HepG2 (cell line): Measurements from ENCODE around the gene SPAG4. TPM values are rescaled to one million over a fixed set of nuclear protein-coding genes. Genes with fewer than 3 reads are reported as not detected.
A peak's percentile ranks its signal among the peaks of the same experiment; 100 is the strongest.

ENCODE experiments used
- ATF7-NPFF ChIP-seq: sonication (generic); formaldehyde crosslinking; IDR thresholded peaks from 2 replicates; pipeline ENCODE4 v1.8.1; 2023; ENCODE audit warnings: mild to moderate bottlenecking, low read depth, missing genetic modification reagents, moderate library complexity
- FOXK2 ChIP-seq: fragments of 450-650 bp; IDR thresholded peaks from 2 replicates; pipeline ENCODE4 v1.6.1; 2016
- FOXP1 ChIP-seq, 2 experiments: fragments of 450-650 bp in 1 of 2; IDR thresholded peaks; 2 replicates each; pipeline ENCODE4 v1.6.1; 2017 to 2018; ENCODE audit warnings: antibody characterized with exemption in 1 of 2
- GATAD2A ChIP-seq: IDR thresholded peaks from 2 replicates; pipeline ENCODE4 v1.6.1; 2016
- IKZF5 ChIP-seq: IDR thresholded peaks from 2 replicates; pipeline ENCODE4 v1.6.1; 2018; ENCODE audit warnings: missing genetic modification reagents, mild to moderate bottlenecking, missing compliant biosample characterization
- MIXL1 ChIP-seq: IDR thresholded peaks from 2 replicates; pipeline ENCODE4 v1.6.1; 2016
- MXD4 ChIP-seq: IDR thresholded peaks from 2 replicates; pipeline ENCODE4 v1.6.1; 2016; ENCODE audit warnings: mild to moderate bottlenecking, missing biosample characterization, missing genetic modification reagents
- MZF1 ChIP-seq: sonication (generic); formaldehyde crosslinking; IDR thresholded peaks from 2 replicates; pipeline ENCODE4 v1.8.1; 2023; ENCODE audit warnings: mild to moderate bottlenecking, missing genetic modification reagents, borderline replicate concordance
- RBAK ChIP-seq: sonication (generic); formaldehyde crosslinking; IDR thresholded peaks from 2 replicates; pipeline ENCODE4 v1.5.1; 2020; ENCODE audit warnings: mild to moderate bottlenecking, missing genetic modification reagents
- TARDBP ChIP-seq: sonication (generic); formaldehyde crosslinking; IDR thresholded peaks from 2 replicates; pipeline ENCODE4 v1.8.0; 2022; ENCODE audit warnings: mild to moderate bottlenecking, missing genetic modification reagents
- TEAD2 ChIP-seq: sonication (generic); formaldehyde crosslinking; IDR thresholded peaks from 2 replicates; pipeline ENCODE4 v1.9.0; 2021; ENCODE audit warnings: missing genetic modification reagents
- TOE1 ChIP-seq: sonication (generic); formaldehyde crosslinking; IDR thresholded peaks from 2 replicates; pipeline ENCODE4 v1.4.0; 2020; ENCODE audit warnings: mild to moderate bottlenecking, missing genetic modification reagents
- ZBTB21 ChIP-seq: sonication (generic); formaldehyde crosslinking; IDR thresholded peaks from 2 replicates; pipeline ENCODE4 v1.4.0; 2020; ENCODE audit warnings: missing genetic modification reagents
- ZFP1 ChIP-seq: IDR thresholded peaks from 2 replicates; pipeline ENCODE4 v1.6.1; 2016
- ZNF10 ChIP-seq: sonication (generic); formaldehyde crosslinking; IDR thresholded peaks from 2 replicates; pipeline ENCODE4 v1.4.0; 2020; ENCODE audit warnings: mild to moderate bottlenecking, low read depth, missing genetic modification reagents, borderline replicate concordance
- ZNF670 ChIP-seq: sonication (generic); formaldehyde crosslinking; IDR thresholded peaks from 2 replicates; pipeline ENCODE4 v1.8.0; 2022; ENCODE audit warnings: mild to moderate bottlenecking, missing genetic modification reagents, borderline replicate concordance
- ZSCAN30 ChIP-seq: sonication (generic); formaldehyde crosslinking; IDR thresholded peaks from 2 replicates; pipeline ENCODE4 v1.5.0; 2020; ENCODE audit warnings: mild to moderate bottlenecking, missing genetic modification reagents
- ZSCAN9 ChIP-seq: IDR thresholded peaks from 2 replicates; pipeline ENCODE4 v1.6.1; 2016; ENCODE audit warnings: borderline replicate concordance
- polyA plus RNA-seq, 8 experiments: library from polyadenylated mRNA; depleted of rRNA in 3 of 8; stranded (reverse) in 7 of 8; unstranded in 1 of 8; fragments of >200 nt; fragmentation: Illumina TruSeq in 4 of 8; extraction: Trizol in 4 of 8; gene quantifications; 2 replicates each; pipeline versions ENCODE4 v1.2.1 to v1.2.3, GENCODE V29; 2011 to 2016; ENCODE audit warnings: low read depth in 4 of 8, missing spikeins in 1 of 8, mixed read lengths in 1 of 8; ENCODE audit not compliant: insufficient read depth in 1 of 8
- total RNA-seq, 5 experiments: library from RNA; depleted of rRNA; stranded (reverse); fragments of >200 nt; fragmentation: Illumina TruSeq; extraction: Trizol; gene quantifications; 2 replicates each; pipeline ENCODE4 v1.2.3, GENCODE V29; 2016; ENCODE audit warnings: low read depth in 1 of 5
- TF ChIP-seq, protein P1 (sequence below): sonication (generic); formaldehyde crosslinking; IDR thresholded peaks from 2 replicates; pipeline ENCODE4 v1.4.0; 2020; ENCODE audit warnings: missing genetic modification reagents
- TF ChIP-seq, protein P2 (sequence below): sonication (generic); formaldehyde crosslinking; IDR thresholded peaks from 2 replicates; pipeline ENCODE4 v1.4.0; 2020; ENCODE audit warnings: mild to moderate bottlenecking, missing genetic modification reagents
- TF ChIP-seq, protein P3 (sequence below): sonication (generic); formaldehyde crosslinking; IDR thresholded peaks from 2 replicates; pipeline ENCODE4 v1.5.1; 2020; ENCODE audit warnings: missing genetic modification reagents, mild to moderate bottlenecking, borderline replicate concordance
- TF ChIP-seq, protein P4 (sequence below): sonication (generic); formaldehyde crosslinking; IDR thresholded peaks from 2 replicates; pipeline ENCODE4 v1.8.0; 2022; ENCODE audit warnings: missing genetic modification reagents, mild to moderate bottlenecking, inconsistent platforms, borderline replicate concordance
- TF ChIP-seq, protein P5 (sequence below): IDR thresholded peaks from 2 replicates; pipeline ENCODE4 v1.6.1; 2016; ENCODE audit warnings: missing compliant biosample characterization, missing genetic modification reagents, borderline replicate concordance

SPAG4 gene
- total and polyA plus RNA-seq, 2 of the 13 experiments (the other 11 are each of a cell fraction or from before 2014, with no cell fraction given): 5.8 to 137 TPM

GRCh38 chr20:35636095-35636494, 20.5 kb downstream of the SPAG4 start (continued):
- TF ChIP-seq, protein P1, sequence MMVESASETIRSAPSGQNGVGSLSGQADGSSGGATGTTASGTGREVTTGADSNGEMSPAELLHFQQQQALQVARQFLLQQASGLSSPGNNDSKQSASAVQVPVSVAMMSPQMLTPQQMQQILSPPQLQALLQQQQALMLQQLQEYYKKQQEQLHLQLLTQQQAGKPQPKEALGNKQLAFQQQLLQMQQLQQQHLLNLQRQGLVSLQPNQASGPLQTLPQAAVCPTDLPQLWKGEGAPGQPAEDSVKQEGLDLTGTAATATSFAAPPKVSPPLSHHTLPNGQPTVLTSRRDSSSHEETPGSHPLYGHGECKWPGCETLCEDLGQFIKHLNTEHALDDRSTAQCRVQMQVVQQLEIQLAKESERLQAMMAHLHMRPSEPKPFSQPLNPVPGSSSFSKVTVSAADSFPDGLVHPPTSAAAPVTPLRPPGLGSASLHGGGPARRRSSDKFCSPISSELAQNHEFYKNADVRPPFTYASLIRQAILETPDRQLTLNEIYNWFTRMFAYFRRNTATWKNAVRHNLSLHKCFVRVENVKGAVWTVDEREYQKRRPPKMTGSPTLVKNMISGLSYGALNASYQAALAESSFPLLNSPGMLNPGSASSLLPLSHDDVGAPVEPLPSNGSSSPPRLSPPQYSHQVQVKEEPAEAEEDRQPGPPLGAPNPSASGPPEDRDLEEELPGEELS (CRISPR knock-in tag): peak; percentile 42; the same call in 1 of the 2 replicates
- TF ChIP-seq TEAD2 (CRISPR knock-in tag) (no peak), FOXK2 (no peak), ZBTB21 (CRISPR knock-in tag) (no peak), ZSCAN30 (no peak), ATF7-NPFF (no peak), IKZF5 (CRISPR knock-in tag) (no peak), ZNF670 (CRISPR knock-in tag) (no peak), FOXP1 (IDR thresholded peaks at IDR 0.05) (no peak), FOXP1 (CRISPR knock-in tag; IDR thresholded peaks at IDR 0.05) (peak; percentile 35; the same call in 1 of the 2 replicates), TOE1 (CRISPR knock-in tag) (no peak), ZNF10 (CRISPR knock-in tag) (no peak), MIXL1 (CRISPR knock-in tag) (0 out of 2 replicates have a peak, but pooled peaks have one; percentile 18), TARDBP (CRISPR knock-in tag) (peak; percentile 34; the same call in 1 of the 2 replicates), MXD4 (CRISPR knock-in tag) (peak; percentile 36; the same call in 1 of the 2 replicates), ZSCAN9 (CRISPR knock-in tag) (0 out of 2 replicates have a peak, but pooled peaks have one; percentile 14), GATAD2A (CRISPR knock-in tag) (peak; percentile 33; the same call in 1 of the 2 replicates), MZF1 (CRISPR knock-in tag) (no peak), RBAK (CRISPR knock-in tag) (no peak), ZFP1 (CRISPR knock-in tag) (no peak)
- TF ChIP-seq, protein P2, sequence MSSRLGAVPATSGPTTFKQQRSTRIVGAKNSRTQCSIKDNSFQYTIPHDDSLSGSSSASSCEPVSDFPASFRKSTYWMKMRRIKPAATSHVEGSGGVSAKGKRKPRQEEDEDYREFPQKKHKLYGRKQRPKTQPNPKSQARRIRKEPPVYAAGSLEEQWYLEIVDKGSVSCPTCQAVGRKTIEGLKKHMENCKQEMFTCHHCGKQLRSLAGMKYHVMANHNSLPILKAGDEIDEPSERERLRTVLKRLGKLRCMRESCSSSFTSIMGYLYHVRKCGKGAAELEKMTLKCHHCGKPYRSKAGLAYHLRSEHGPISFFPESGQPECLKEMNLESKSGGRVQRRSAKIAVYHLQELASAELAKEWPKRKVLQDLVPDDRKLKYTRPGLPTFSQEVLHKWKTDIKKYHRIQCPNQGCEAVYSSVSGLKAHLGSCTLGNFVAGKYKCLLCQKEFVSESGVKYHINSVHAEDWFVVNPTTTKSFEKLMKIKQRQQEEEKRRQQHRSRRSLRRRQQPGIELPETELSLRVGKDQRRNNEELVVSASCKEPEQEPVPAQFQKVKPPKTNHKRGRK (CRISPR knock-in tag): no peak
- TF ChIP-seq, protein P3, sequence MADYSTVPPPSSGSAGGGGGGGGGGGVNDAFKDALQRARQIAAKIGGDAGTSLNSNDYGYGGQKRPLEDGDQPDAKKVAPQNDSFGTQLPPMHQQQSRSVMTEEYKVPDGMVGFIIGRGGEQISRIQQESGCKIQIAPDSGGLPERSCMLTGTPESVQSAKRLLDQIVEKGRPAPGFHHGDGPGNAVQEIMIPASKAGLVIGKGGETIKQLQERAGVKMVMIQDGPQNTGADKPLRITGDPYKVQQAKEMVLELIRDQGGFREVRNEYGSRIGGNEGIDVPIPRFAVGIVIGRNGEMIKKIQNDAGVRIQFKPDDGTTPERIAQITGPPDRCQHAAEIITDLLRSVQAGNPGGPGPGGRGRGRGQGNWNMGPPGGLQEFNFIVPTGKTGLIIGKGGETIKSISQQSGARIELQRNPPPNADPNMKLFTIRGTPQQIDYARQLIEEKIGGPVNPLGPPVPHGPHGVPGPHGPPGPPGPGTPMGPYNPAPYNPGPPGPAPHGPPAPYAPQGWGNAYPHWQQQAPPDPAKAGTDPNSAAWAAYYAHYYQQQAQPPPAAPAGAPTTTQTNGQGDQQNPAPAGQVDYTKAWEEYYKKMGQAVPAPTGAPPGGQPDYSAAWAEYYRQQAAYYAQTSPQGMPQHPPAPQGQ (CRISPR knock-in tag): no peak
- TF ChIP-seq, protein P4, sequence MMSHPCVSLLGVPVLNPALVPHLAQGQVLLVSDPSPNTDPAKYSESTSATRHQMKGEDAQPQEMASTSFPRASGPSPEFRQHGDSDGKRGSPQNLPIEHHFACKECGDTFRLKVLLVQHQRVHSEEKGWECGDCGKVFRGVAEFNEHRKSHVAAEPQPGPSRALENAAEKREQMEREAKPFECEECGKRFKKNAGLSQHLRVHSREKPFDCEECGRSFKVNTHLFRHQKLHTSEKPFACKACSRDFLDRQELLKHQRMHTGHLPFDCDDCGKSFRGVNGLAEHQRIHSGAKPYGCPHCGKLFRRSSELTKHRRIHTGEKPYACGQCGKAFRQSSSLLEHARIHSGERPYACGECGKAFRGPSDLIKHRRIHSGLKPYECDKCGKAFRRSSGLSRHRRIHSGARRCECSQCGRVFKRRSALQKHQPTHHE (CRISPR knock-in tag): no peak
- TF ChIP-seq, protein P5, sequence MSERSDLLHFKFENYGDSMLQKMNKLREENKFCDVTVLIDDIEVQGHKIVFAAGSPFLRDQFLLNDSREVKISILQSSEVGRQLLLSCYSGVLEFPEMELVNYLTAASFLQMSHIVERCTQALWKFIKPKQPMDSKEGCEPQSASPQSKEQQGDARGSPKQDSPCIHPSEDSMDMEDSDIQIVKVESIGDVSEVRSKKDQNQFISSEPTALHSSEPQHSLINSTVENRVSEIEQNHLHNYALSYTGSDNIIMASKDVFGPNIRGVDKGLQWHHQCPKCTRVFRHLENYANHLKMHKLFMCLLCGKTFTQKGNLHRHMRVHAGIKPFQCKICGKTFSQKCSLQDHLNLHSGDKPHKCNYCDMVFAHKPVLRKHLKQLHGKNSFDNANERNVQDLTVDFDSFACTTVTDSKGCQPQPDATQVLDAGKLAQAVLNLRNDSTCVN (CRISPR knock-in tag): 0 out of 2 replicates have a peak, but pooled peaks have one; percentile 18
